GM12892 (cell line): ENCODE data around the gene CLNS1A.
A peak's percentile ranks its signal among the peaks of the same experiment; 100 is the strongest.
"Not testable (repeated sequence)": the region's sequence is repeated elsewhere in the genome, so short reads cannot be mapped to it uniquely, and the experiment has no call there.

Experiments used
- DNase-seq: peaks from one replicate; pipeline ENCODE4 v3.0.0; 2011; ENCODE audit not compliant: insufficient read length
- FAIRE-seq: peaks from 2 replicates; lab custom pipeline; 2011; peaks lifted over from hg19 to GRCh38; lab: Jason Lieb, UNC
- POLR2A ChIP-seq: IDR thresholded peaks from 2 replicates; pipeline ENCODE4 v1.6.1; 2011; ENCODE audit warnings: low read depth, low read length, control low read depth
- POLR2AphosphoS5 ChIP-seq: IDR thresholded peaks from 2 replicates; pipeline ENCODE4 v1.6.1; 2011; ENCODE audit warnings: low read depth, low read length, control low read depth
- TAF1 ChIP-seq: IDR thresholded peaks from 2 replicates; pipeline ENCODE4 v1.6.1; 2011; ENCODE audit warnings: low read depth, mild to moderate bottlenecking, control low read depth, low read length, borderline replicate concordance

The CLNS1A gene

GRCh38 chr11:77656362-77656761 is 18.8 kb upstream of the CLNS1A start:
- DNase-seq (no peak), FAIRE-seq (no peak)
- TF ChIP-seq POLR2AphosphoS5 = no peak
- TF ChIP-seq POLR2A = no peak
- TF ChIP-seq TAF1 = no peak

GRCh38 chr11:77654770-77655434 is 17.3 kb upstream of the CLNS1A start:
- FAIRE-seq (no peak), DNase-seq (no peak)
- TF ChIP-seq TAF1 (no peak), POLR2A (no peak), POLR2AphosphoS5 (no peak)

- no peak for DNase-seq
- TF ChIP-seq POLR2AphosphoS5 (no peak), POLR2A (no peak), TAF1 (no peak)
- FAIRE-seq = no peak
Measured at GRCh38 chr11:77650123-77650522, 12.5 kb upstream of the CLNS1A start.

- TF ChIP-seq POLR2A = no peak
- TF ChIP-seq POLR2AphosphoS5 = no peak
- DNase-seq = no peak
- no peak for FAIRE-seq
Measured at GRCh38 chr11:77647654-77648305, 10.2 kb upstream of the CLNS1A start.

- TF ChIP-seq POLR2AphosphoS5 (no peak), TAF1 (no peak), POLR2A (no peak)
- no peak for FAIRE-seq
- DNase-seq = no peak
Measured at GRCh38 chr11:77644887-77645286, 7.3 kb upstream of the CLNS1A start.

GRCh38 chr11:77642228-77642627 is 4.6 kb upstream of the CLNS1A start:
- no peak for FAIRE-seq
- TF ChIP-seq TAF1 = no peak
- TF ChIP-seq POLR2AphosphoS5 = no peak
- no peak for TF ChIP-seq POLR2A

GRCh38 chr11:77636731-77637344 is 756 bp downstream of the CLNS1A start:
- TF ChIP-seq TAF1 = no peak
- TF ChIP-seq POLR2AphosphoS5 = no peak
- no peak for TF ChIP-seq POLR2A
- FAIRE-seq (no peak), DNase-seq (no peak)

More at GRCh38 chr11:77642228-77642627, 4.6 kb upstream of the CLNS1A start:
- no peak for DNase-seq

- not testable (repeated sequence) for DNase-seq, FAIRE-seq
Measured at GRCh38 chr11:77633926-77634325, 3.7 kb downstream of the CLNS1A start.

GRCh38 chr11:77630157-77630710 is 7.4 kb downstream of the CLNS1A start:
- TF ChIP-seq POLR2AphosphoS5 (no peak), POLR2A (no peak)
- no peak for FAIRE-seq
- DNase-seq = no peak

GRCh38 chr11:77619576-77620198 is 17.9 kb downstream of the CLNS1A start:
- no peak; the same call in 1 of the 2 replicates for TF ChIP-seq POLR2A
- no peak for TF ChIP-seq POLR2AphosphoS5
- TF ChIP-seq TAF1 = no peak
- DNase-seq (no peak), FAIRE-seq (peak; percentile 89)

GRCh38 chr11:77617892-77618291 is 19.7 kb downstream of the CLNS1A start:
- no peak for FAIRE-seq
- TF ChIP-seq POLR2AphosphoS5 (no peak), TAF1 (no peak), POLR2A (no peak)
- DNase-seq = no peak
